ENCODE results near the gene CCHCR1.

DNA sequence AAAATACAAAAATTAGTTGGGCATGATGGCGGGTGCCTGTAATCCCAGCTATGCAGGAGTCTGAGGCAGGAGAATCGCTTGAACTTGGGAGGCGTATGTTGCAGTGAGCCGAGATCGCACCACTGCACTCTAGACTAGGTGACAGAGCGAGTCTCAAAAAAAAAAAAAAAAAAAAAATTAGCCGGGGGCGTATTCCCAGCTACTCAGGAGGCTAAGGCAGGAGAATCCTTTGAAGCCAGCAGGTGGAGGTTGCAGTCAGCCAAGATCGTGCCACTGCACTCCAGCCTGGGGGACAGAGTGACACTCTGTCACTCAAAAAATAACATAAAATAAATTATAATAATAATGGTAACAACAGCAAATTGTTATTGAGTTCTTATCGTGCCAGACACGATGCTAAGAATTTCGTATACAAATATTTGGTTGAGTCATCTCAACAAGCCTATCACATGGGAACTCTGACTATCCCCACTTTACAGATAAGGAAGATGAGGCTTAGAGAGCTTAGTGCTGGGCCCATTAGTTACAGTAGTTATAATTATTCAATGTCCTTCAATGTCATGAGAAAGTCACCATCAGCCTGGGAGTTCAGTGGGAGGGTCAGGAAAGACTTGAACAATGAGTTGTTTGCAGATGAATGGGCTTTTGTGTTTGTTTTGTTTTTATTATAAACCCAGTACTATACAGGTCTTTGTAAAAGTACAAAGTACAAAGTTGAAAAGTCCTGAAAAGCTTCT is 64.7 kb downstream of the CCHCR1 start:
- TF ChIP-seq ESRRA (IDR thresholded peaks at IDR 0.05; ENCODE audit: borderline replicate concordance, low read length) (no peak), ZFP36 (IDR thresholded peaks at IDR 0.05; ENCODE audit: borderline replicate concordance, partially characterized antibody) (no peak), CTCF (IDR thresholded peaks at IDR 0.05) (no peak), FOSL2 (IDR thresholded peaks at IDR 0.05) (no peak), FOSL2 (CRISPR knock-in tag; IDR thresholded peaks at IDR 0.05) (peak; percentile 56; the same call in 1 of the 2 replicates)
